Measurements from ENCODE around the gene ZFP91. TPM values are rescaled to one million over a fixed set of nuclear protein-coding genes. Genes with fewer than 3 reads are reported as not detected.

Gene ZFP91, protein sequence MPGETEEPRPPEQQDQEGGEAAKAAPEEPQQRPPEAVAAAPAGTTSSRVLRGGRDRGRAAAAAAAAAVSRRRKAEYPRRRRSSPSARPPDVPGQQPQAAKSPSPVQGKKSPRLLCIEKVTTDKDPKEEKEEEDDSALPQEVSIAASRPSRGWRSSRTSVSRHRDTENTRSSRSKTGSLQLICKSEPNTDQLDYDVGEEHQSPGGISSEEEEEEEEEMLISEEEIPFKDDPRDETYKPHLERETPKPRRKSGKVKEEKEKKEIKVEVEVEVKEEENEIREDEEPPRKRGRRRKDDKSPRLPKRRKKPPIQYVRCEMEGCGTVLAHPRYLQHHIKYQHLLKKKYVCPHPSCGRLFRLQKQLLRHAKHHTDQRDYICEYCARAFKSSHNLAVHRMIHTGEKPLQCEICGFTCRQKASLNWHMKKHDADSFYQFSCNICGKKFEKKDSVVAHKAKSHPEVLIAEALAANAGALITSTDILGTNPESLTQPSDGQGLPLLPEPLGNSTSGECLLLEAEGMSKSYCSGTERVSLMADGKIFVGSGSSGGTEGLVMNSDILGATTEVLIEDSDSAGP
- total RNA-seq: 24.7 and 28.1 TPM in 2 replicates

DNA sequence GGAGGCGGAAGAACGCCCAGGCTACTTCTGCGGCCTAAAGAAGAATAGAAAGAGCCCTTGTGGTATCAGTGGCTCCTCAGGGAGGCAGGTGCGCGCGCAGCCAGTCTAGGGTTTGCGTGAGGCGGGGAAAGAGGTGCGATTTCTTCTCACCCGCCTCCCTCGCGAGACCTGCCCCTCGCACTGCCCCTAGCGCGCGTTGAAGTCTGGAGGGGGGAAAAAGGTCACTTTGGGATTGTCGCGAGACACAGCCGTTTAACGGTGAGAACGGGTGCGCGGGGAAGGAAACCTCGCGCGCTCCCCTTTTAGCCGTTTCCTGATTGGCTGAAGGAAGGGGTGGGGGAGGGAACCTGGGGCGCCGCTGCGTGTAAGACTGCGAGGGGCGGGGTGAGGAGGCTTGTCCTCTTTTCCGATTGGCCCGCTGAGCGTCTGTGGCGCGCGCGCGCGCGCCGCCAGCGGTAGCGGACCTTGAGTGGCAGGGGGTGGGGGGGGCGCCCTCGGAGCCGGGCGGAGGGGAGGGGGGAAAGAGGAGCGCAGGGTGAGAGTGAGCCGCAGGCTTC, at the start of gene ZFP91:
Gene ZFP91, plus strand, starts transcription at position 429 of the 557 bp plus-strand sequence. CDS start 219 bp downstream, outside the sequence.

DNA sequence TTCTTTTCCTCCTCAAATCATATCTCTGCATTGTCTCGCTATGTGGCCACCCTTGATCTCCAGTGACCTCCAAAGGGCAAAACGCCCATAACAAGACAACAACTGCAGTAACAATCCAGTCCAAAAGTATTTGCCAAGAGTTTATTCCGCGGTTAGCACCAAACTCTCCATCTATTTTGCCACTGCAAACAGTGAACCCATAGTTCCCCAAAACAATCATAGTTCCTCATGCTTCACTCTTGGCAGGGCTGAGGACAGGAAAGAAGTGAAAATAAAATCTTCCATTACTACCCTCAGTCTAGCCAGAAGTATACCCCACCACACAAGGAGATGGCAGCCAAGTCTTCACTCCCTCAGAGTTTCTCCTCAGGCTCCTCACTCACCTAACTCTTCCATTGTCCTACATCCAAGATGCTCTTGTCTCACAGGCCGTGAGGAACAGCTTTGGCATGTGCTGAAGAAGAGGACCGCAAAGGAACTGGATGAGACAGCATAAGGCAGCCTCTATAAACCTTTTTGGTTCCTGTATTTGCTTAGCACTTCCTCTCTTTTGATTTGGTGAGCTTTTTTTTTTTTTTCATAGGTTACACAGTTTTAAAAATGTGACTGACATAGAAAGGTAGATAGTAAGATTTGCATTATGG, 3.4 kb upstream of the ZFP91 start, which contains the start of gene LPXN:
Gene LPXN, minus strand, starts transcription at position 480 of the 644 bp plus-strand sequence. Its CDS starts 84 bp downstream, at position 396.

DNA sequence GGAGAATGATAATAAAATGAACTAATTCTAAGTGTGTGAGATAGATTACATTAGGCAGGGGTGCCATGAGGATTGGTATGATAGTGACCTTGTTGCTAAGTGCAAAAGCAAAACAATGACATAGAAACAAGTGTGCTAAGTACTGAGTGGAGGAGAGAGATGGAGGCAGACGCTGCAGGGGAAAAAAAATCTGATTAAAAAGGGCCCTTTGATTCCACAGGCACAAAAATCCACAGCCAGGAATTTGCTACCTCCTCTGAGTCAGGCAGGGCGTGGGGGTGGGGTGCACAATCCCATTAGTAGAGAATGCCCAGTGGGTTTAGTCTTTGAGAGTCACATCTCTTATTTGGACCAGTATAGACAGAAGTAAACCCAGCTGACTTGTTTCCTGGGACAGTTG, 43.5 kb downstream of the ZFP91 start, which contains the start of gene CNTF:
Gene CNTF, plus strand, starts transcription at position 322 of the 400 bp plus-strand sequence. CDS start 88 bp downstream, outside the sequence.

Other genes with a start within 250 kb of the ZFP91 start
- gene OR5B17, start 220.0 kb upstream of the ZFP91 start, total RNA-seq: not detected in 2 replicates
- gene OR5B3, start 172.2 kb upstream of the ZFP91 start, total RNA-seq: not detected in 2 replicates
- not detected in 2 replicates for gene OR5B2, start 150.9 kb upstream of the ZFP91 start, total RNA-seq
- gene OR5B12, start 136.8 kb upstream of the ZFP91 start, total RNA-seq: not detected in 2 replicates
- gene OR5B21, start 71.0 kb upstream of the ZFP91 start, total RNA-seq: not detected in 2 replicates
- 2.9 and 3.3 TPM in 2 replicates for gene LPXN, start 3.2 kb upstream of the ZFP91 start, total RNA-seq
- gene CNTF, start 43.6 kb downstream of the ZFP91 start, total RNA-seq: 0.73 and 1.9 TPM in 2 replicates
- not detected in 2 replicates for gene GLYAT, start 152.9 kb downstream of the ZFP91 start, total RNA-seq

Data from cardiac ventricle fibroblast (primary cell).